Gastroesophageal sphincter (tissue), 4 donors: ENCODE measurements around the gene RCBTB2. TPM values are rescaled to one million over a fixed set of nuclear protein-coding genes. Genes with fewer than 3 reads are reported as not detected.

ENCODE experiments used
- ATAC-seq: fragments of 150-250 bp; one replicate; pipeline ENCODE4 v1.9.1; 2016; ENCODE audit warnings: mild to moderate bottlenecking, moderate library complexity
- H3K27ac ChIP-seq, 4 donors: fragments of 200-600 bp; sonication (generic) in 3 of 4; 1 replicate in 3 of 4; 2 replicates in 1 of 4; pipeline ENCODE4 v1.5.1; 2016 to 2019
- H3K27me3 ChIP-seq: fragments of 200-600 bp; sonication (generic); one replicate; pipeline ENCODE4 v1.5.1; 2019
- H3K36me3 ChIP-seq, 2 donors: fragments of 200-600 bp; sonication (generic); one replicate each; pipeline ENCODE4 v1.5.1; 2019; ENCODE audit warnings: control low read depth in 1 of 2
- H3K4me1 ChIP-seq, 3 donors: fragments of 200-600 bp; sonication (generic); 1 replicate in 2 of 3; 2 replicates in 1 of 3; pipeline ENCODE4 v1.5.1; 2016 to 2019; ENCODE audit warnings: control low read depth in 2 of 3
- H3K4me3 ChIP-seq, 2 donors: fragments of 200-600 bp; sonication (generic); one replicate each; pipeline ENCODE4 v1.5.1; 2019; ENCODE audit warnings: mild to moderate bottlenecking in 1 of 2, moderate library complexity in 1 of 2
- H3K9me3 ChIP-seq, 3 donors: fragments of 200-600 bp; sonication (generic); one replicate each; pipeline ENCODE4 v1.5.1; 2017 to 2019; ENCODE audit warnings: control low read depth in 2 of 3
- EP300 ChIP-seq: sonication (generic); formaldehyde crosslinking; IDR thresholded peaks from one replicate; pipeline ENCODE4 v1.6.1; 2017; ENCODE audit warnings: antibody characterized with exemption, mild to moderate bottlenecking
- POLR2A ChIP-seq, 2 donors: fragments of 450-650 bp; IDR thresholded peaks; one replicate each; pipeline ENCODE4 v1.6.1; 2017; ENCODE audit warnings: antibody characterized with exemption in 2 of 2, mild to moderate bottlenecking in 2 of 2, moderate library complexity in 1 of 2
- POLR2AphosphoS5 ChIP-seq: sonication (generic); formaldehyde crosslinking; IDR thresholded peaks from one replicate; pipeline ENCODE4 v1.6.1; 2017; ENCODE audit warnings: antibody characterized with exemption
- WGBS, 2 donors: methylation state at CpG; one replicate each; pipeline ENCODE4 v1.1.5; 2018; ENCODE audit warnings: low coverage in 1 of 2; 5-methylcytosine and 5-hydroxymethylcytosine counted together
- total RNA-seq, 4 donors: library from RNA; depleted of rRNA; stranded (reverse); fragments of >200 nt; gene quantifications; one replicate each; pipeline ENCODE4 v1.1.0, GENCODE V29; 2016
- TF ChIP-seq, protein P1 (sequence below), 4 experiments: fragments of 200-600 bp in 2 of 4; fragments of 450-650 bp in 2 of 4; sonication (generic) in 1 of 4; IDR thresholded peaks; one replicate each; pipeline ENCODE4 v1.5.1; 2017 to 2019; ENCODE audit warnings: antibody characterized with exemption in 4 of 4, mild to moderate bottlenecking in 2 of 4, moderate library complexity in 2 of 4

RCBTB2 gene
- total RNA-seq, 4 donors from 2014 or later = 14.9 to 26.1 (median 16.7) TPM

- H3K36me3 ChIP-seq = no peaks in the 10 kb centered on the region
- H3K27ac ChIP-seq = no peak overlapping the region
- H3K4me3 ChIP-seq = no peak overlapping the region
- 89 to 93% methylated on average over 5 of the region's 5 CpGs for WGBS, 2 donors
- H3K4me1 ChIP-seq = peaks cover 0 to 14% (median 6%) of the 10 kb centered on the region in 3 donors
- TF ChIP-seq POLR2AphosphoS5 = no peak
- TF ChIP-seq POLR2A (IDR thresholded peaks at IDR 0.05) = no peak
- TF ChIP-seq EP300 = no peak
- TF ChIP-seq, protein P1, sequence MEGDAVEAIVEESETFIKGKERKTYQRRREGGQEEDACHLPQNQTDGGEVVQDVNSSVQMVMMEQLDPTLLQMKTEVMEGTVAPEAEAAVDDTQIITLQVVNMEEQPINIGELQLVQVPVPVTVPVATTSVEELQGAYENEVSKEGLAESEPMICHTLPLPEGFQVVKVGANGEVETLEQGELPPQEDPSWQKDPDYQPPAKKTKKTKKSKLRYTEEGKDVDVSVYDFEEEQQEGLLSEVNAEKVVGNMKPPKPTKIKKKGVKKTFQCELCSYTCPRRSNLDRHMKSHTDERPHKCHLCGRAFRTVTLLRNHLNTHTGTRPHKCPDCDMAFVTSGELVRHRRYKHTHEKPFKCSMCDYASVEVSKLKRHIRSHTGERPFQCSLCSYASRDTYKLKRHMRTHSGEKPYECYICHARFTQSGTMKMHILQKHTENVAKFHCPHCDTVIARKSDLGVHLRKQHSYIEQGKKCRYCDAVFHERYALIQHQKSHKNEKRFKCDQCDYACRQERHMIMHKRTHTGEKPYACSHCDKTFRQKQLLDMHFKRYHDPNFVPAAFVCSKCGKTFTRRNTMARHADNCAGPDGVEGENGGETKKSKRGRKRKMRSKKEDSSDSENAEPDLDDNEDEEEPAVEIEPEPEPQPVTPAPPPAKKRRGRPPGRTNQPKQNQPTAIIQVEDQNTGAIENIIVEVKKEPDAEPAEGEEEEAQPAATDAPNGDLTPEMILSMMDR (IDR thresholded peaks at IDR 0.05) = no peak
- no peaks in the 10 kb centered on the region for H3K27me3 ChIP-seq
- no peak for ATAC-seq
- H3K9me3 ChIP-seq = no peaks in the 10 kb centered on the region
These were observed 3.9 kb upstream of the RCBTB2 start for GRCh38 chr13:48536621-48537250.

GRCh38 chr13:48535766-48536165 lies 2.9 kb upstream of the RCBTB2 start:
- Histone ChIP-seq H3K4me1 (peaks cover 0 to 22% (median 6%) of the 10 kb centered on the region in 3 donors), H3K9me3 (no peaks in the 10 kb centered on the region), H3K4me3 (no peak overlapping the region), H3K27ac (no peak overlapping the region), H3K27me3 (no peaks in the 10 kb centered on the region), H3K36me3 (no peaks in the 10 kb centered on the region)
- TF ChIP-seq POLR2A (IDR thresholded peaks at IDR 0.05) = no peak
- TF ChIP-seq EP300 = no peak
- TF ChIP-seq, protein P1 (IDR thresholded peaks at IDR 0.05) = no peak
- TF ChIP-seq POLR2AphosphoS5 = no peak
- 86 to 92% methylated on average over 1 to 2 of the region's 2 CpGs for WGBS, 2 donors
- no peak for ATAC-seq

DNA sequence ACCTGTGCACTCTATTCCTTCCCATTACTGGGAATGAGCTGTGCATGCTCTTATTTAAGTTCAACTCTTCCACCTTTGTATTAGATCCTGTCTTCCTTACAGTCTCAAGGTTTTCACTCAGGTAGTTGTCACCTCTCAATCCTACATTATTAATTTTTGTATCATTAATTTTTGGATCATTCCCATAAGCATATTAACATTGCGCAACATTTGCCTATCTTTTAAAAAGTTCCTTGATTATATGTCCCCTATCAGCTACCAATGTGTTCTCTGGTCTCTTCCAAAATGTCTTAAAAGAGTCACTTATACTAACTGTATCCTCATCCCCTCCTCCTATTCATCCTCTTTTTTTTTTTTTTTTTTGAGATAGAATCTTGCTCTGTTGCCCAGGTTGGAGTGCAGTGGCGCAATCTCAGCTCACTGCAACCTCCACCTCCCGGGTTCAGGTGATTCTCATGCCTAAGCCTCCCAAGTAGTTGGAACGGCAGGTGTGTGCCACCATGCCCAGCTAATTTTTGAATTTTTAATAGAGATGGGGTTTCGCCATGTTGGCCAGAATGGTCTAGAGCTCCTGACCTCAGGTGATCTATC lies 2.1 kb upstream of the RCBTB2 start:
- TF ChIP-seq EP300 (no peak), POLR2A (IDR thresholded peaks at IDR 0.05) (no peak), POLR2AphosphoS5 (no peak)
- TF ChIP-seq, protein P1 (IDR thresholded peaks at IDR 0.05) = no peak
- Histone ChIP-seq H3K27me3 (no peaks in the 10 kb centered on the region), H3K9me3 (no peaks in the 10 kb centered on the region), H3K36me3 (no peaks in the 10 kb centered on the region), H3K4me1 (peaks cover 0 to 25% (median 6%) of the 10 kb centered on the region in 3 donors), H3K27ac (no peak overlapping the region), H3K4me3 (no peak overlapping the region)
- 100% methylated on average over 1 to 2 of the region's 5 CpGs for WGBS, 2 donors
- ATAC-seq = no peak

DNA sequence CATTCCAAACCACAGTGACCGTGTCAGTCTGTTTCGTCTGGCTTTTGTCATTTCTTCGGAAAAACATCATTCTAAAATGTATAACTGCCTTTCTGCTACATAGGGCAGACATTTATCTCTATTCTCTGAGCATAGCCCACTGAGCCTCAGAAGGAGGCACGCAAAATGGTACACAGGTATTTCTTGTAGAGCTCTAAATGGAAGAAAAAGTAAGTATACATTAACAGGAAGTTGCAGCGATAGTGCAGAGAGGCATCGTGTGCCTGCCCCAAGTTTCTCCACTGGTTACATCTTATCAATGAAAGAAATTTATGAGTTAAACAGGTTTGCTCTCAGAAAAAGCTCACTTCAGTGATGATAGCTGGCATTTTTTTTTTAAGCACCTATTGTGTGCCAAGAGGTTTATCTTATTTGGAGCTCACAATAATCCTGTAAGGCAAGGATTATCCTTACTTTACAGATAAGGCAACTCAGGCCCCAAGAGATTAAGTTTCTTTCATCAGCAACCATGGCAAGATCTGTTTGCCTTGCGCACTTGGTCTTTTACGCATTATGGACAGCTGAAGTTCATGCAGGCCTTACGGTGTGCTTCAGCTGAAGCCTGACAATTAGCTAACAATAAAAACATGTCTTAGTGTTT lies 1.2 kb upstream of the RCBTB2 start:
- no peaks in the 10 kb centered on the region for H3K36me3 ChIP-seq
- no peak overlapping the region for H3K4me3 ChIP-seq
- no peak for ATAC-seq
- 81 to 89% methylated on average over 9 of the region's 9 CpGs for WGBS, 2 donors
- no peaks in the 10 kb centered on the region for H3K27me3 ChIP-seq
- peaks cover 0 to 25% (median 6%) of the 10 kb centered on the region in 3 donors for H3K4me1 ChIP-seq
- no peaks in the 10 kb centered on the region for H3K9me3 ChIP-seq
- TF ChIP-seq EP300 (no peak), POLR2AphosphoS5 (no peak), POLR2A (IDR thresholded peaks at IDR 0.05) (no peak)
- TF ChIP-seq, protein P1 (IDR thresholded peaks at IDR 0.05) = no peak
- H3K27ac ChIP-seq = peak overlapping the region in 3 of 4 donors; percentile 93 to 99 (median 95)

DNA sequence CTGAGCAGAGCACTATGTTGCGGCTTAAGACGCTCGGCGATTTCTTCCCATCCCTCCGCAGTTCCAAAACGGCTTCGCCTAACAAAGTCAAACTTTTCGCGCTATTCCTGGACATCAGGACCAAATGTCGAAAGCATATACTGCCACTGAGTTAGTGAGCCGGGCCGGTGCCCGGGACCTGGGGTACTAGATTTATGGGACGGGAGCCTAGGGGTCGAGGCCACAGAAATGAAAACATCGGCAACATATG lies 699 bp downstream of the RCBTB2 start:
- Histone ChIP-seq H3K27me3 (no peaks in the 10 kb centered on the region), H3K4me1 (peaks cover 0 to 25% (median 6%) of the 10 kb centered on the region in 3 donors), H3K27ac (peak overlapping the region; percentile 93 to 99 (median 94)), H3K36me3 (no peaks in the 10 kb centered on the region), H3K9me3 (no peaks in the 10 kb centered on the region), H3K4me3 (peak overlapping the region; percentile 58 to 83)
- TF ChIP-seq POLR2A (IDR thresholded peaks at IDR 0.05) (no peak), POLR2AphosphoS5 (no peak), EP300 (no peak)
- TF ChIP-seq, protein P1 (IDR thresholded peaks at IDR 0.05) = no peak
- peak; percentile 30 for ATAC-seq
- 2 to 13% methylated on average over 3 to 10 of the region's 16 CpGs for WGBS, 2 donors
